AG10803 (cell line): ENCODE results near the gene CACNA1C.

Experiments
- DNase-seq: peaks from one replicate; pipeline ENCODE4 v3.0.0; 2010; ENCODE audit warnings: low read depth
- H3K4me3 ChIP-seq: 2 replicates; pipeline ENCODE4 v1.5.1; 2011; ENCODE audit warnings: mild to moderate bottlenecking, low read length, control low read depth
- CTCF ChIP-seq: conservative IDR thresholded peaks from 2 replicates; pipeline ENCODE4 v1.5.1; 2011; ENCODE audit warnings: mild to moderate bottlenecking, low read length, control low read depth, inconsistent platforms

The CACNA1C gene

GRCh38 chr12:2384533-2385351 lies 332.0 kb downstream of the CACNA1C start:
- peak; percentile 39 for TF ChIP-seq CTCF
- peak; percentile 83 for DNase-seq
- H3K4me3 ChIP-seq: peak overlapping the region; percentile 49

- H3K4me3 ChIP-seq: no peak overlapping the region
- TF ChIP-seq CTCF: no peak
- DNase-seq: no peak
These were observed 332.7 kb downstream of the CACNA1C start for GRCh38 chr12:2385529-2385928.

GRCh38 chr12:2386566-2386965 lies 333.8 kb downstream of the CACNA1C start:
- no peak for DNase-seq
- H3K4me3 ChIP-seq: no peak overlapping the region
- no peak for TF ChIP-seq CTCF

GRCh38 chr12:2387103-2387834 lies 334.5 kb downstream of the CACNA1C start:
- TF ChIP-seq CTCF: no peak
- H3K4me3 ChIP-seq: no peak overlapping the region
- peak; percentile 35 for DNase-seq

- H3K4me3 ChIP-seq: no peak overlapping the region
- peak; percentile 52 for DNase-seq
- TF ChIP-seq CTCF: no peak
These were observed 336.4 kb downstream of the CACNA1C start for GRCh38 chr12:2389079-2389790.

- TF ChIP-seq CTCF: no peak
- H3K4me3 ChIP-seq: no peak overlapping the region
- no peak for DNase-seq
These were observed 337.3 kb downstream of the CACNA1C start for GRCh38 chr12:2390133-2390532.
